ENCODE measurements around the gene LTB. TPM values are rescaled to one million over a fixed set of nuclear protein-coding genes. Genes with fewer than 3 reads are reported as not detected.
"Not testable (repeated sequence)": the region's sequence is repeated elsewhere in the genome, so short reads cannot be mapped to it uniquely, and the experiment has no call there.

The LTB gene
- total and polyA plus RNA-seq, 2 experiments from 2014 or later = 0.61 TPM; not detected in 1

- Histone ChIP-seq H3K27ac (no peak overlapping the region), H3K27me3 (no peaks in the 10 kb centered on the region)
- no peak for TF ChIP-seq CTCF (IDR thresholded peaks at IDR 0.05; ENCODE audit: low read depth, low read length)
Measured at GRCh38 chr6:31558318-31558625, 24.0 kb downstream of the LTB start.

DNA sequence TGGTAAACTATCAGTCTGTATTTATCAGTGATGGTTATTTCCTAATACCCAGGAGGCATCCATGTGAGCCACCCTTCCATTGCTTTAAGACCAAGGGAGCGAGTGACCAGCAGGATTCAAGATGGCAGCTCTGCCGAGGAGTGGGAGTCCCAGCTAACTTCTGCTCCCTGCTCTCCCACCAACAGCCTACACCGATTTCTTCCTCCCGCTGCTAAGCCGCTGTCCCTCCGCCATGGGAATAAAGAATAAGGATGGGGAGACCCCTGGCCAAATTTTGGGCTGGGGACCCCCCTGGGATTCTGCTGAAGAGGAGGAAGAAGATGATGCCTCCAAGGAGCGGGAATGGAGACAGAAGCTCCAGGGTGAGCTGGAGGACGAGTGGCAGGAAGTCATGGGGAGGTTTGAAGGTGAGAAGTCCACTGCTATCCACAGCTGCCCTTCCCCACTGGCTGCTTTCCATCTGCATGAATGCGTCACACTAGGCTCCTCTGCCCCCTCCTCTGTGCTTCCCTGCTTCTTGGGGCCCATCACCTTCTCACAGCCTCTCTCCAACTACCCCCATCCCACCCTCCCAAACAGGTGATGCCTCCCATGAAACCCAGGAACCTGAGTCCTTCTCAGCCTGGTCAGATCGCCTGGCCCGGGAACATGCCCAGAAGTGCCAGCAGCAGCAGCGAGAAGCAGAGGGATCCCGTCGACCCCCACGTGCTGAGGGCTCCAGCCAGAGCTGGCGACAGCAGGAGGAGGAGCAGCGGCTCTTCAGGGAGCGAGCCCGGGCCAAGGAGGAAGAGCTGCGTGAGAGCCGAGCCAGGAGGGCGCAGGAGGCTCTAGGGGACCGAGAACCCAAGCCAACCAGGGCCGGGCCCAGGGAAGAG is 24.5 kb downstream of the LTB start:
- no peaks in the 10 kb centered on the region for H3K9me3 ChIP-seq (ENCODE audit: low read depth)

More at GRCh38 chr6:31558318-31558625, 24.0 kb downstream of the LTB start:
- Histone ChIP-seq H3K4me1 (ENCODE audit: low read depth) (peaks cover 5% of the 10 kb centered on the region), H3K4me3 (no peak overlapping the region), H3K9me3 (ENCODE audit: low read depth) (no peaks in the 10 kb centered on the region), H3K36me3 (peaks cover 16% of the 10 kb centered on the region)
- DNase-seq (ENCODE audit: low read depth in 1 of 2, low spot score in 1 of 2) = no peak

GRCh38 chr6:31556307-31556706 is 25.9 kb downstream of the LTB start:
- no peak for TF ChIP-seq CTCF (IDR thresholded peaks at IDR 0.05; ENCODE audit: low read depth, low read length)
- Histone ChIP-seq H3K27me3 (no peaks in the 10 kb centered on the region), H3K36me3 (peaks cover 19% of the 10 kb centered on the region), H3K27ac (no peak overlapping the region), H3K4me3 (no peak overlapping the region), H3K4me1 (ENCODE audit: low read depth) (peaks cover 5% of the 10 kb centered on the region), H3K9me3 (ENCODE audit: low read depth) (no peaks in the 10 kb centered on the region)
- no peak for DNase-seq (ENCODE audit: low read depth in 1 of 2, low spot score in 1 of 2)

More for the DNA sequence above, 24.5 kb downstream of the LTB start:
- no peaks in the 10 kb centered on the region for H3K27me3 ChIP-seq
- H3K4me1 ChIP-seq (ENCODE audit: low read depth) = peaks cover 5% of the 10 kb centered on the region
- no peak for DNase-seq (ENCODE audit: low read depth in 1 of 2, low spot score in 1 of 2)
- H3K27ac ChIP-seq = no peak overlapping the region
- peaks cover 19% of the 10 kb centered on the region for H3K36me3 ChIP-seq
- no peak overlapping the region for H3K4me3 ChIP-seq
- TF ChIP-seq CTCF (IDR thresholded peaks at IDR 0.05; ENCODE audit: low read depth, low read length) = no peak

- DNase-seq (ENCODE audit: low read depth in 1 of 2, low spot score in 1 of 2) = peak; percentile 28 to 75
- not testable (repeated sequence) for H3K4me3 ChIP-seq; H3K27me3 ChIP-seq; H3K27ac ChIP-seq; H3K9me3 ChIP-seq (ENCODE audit: low read depth); H3K4me1 ChIP-seq (ENCODE audit: low read depth)
- peak; percentile 47 for TF ChIP-seq CTCF (IDR thresholded peaks at IDR 0.05; ENCODE audit: low read depth, low read length)
- H3K36me3 ChIP-seq = peaks cover 26% of the 10 kb centered on the region
Measured at GRCh38 chr6:31551371-31551770, 30.9 kb downstream of the LTB start.

DNA sequence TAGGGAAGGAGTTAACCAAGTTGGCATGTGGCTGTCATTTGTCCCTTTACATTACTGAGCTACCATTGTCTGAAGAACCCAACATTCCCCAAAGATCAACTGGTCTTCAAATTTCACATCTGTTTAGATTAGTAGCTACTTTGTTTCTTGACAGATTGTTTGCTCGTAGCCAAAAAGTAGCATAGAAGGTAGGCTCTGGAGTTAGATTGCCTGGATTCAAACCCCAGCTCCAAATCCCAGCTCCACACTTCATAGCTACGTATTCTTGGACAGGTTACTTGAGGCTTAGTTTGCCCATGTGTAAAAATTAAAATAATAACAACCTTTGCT is 33.7 kb downstream of the LTB start:
- Histone ChIP-seq H3K36me3 (peaks cover 17% of the 10 kb centered on the region), H3K4me3 (peak overlapping the region; percentile 56), H3K27ac (no peak overlapping the region), H3K9me3 (ENCODE audit: low read depth) (no peaks in the 10 kb centered on the region), H3K27me3 (no peaks in the 10 kb centered on the region), H3K4me1 (ENCODE audit: low read depth) (peaks cover 6% of the 10 kb centered on the region)
- DNase-seq (ENCODE audit: low read depth in 1 of 2, low spot score in 1 of 2) = no peak
- no peak for TF ChIP-seq CTCF (IDR thresholded peaks at IDR 0.05; ENCODE audit: low read depth, low read length)
